ES-I3 (cell line): ENCODE measurements around the gene DCLK3.

Experiments used
- H3K36me3 ChIP-seq: 2 replicates; pipeline ENCODE4 v1.6.1; 2013; ENCODE audit warnings: mild to moderate bottlenecking, low read length, control low read depth, moderate library complexity; ENCODE audit not compliant: insufficient read depth
- H3K4me1 ChIP-seq: 2 replicates; pipeline ENCODE4 v1.6.1; 2013; ENCODE audit warnings: mild to moderate bottlenecking, control low read depth, low read length; ENCODE audit not compliant: insufficient read depth
- H3K9ac ChIP-seq: 2 replicates; pipeline ENCODE4 v1.6.1; 2013; ENCODE audit warnings: low read depth, mild to moderate bottlenecking, low read length, moderate library complexity
- H3K9me3 ChIP-seq: 2 replicates; pipeline ENCODE4 v1.6.1; 2013; ENCODE audit warnings: mild to moderate bottlenecking, low read length, moderate library complexity; ENCODE audit not compliant: control insufficient read depth, insufficient read depth

The DCLK3 gene

GRCh38 chr3:36750737-36751136 is 13.6 kb downstream of the DCLK3 start:
- no peaks in the 10 kb centered on the region; the same call in 1 of the 2 replicates for H3K9me3 ChIP-seq
- no peaks in the 10 kb centered on the region for H3K36me3 ChIP-seq
- no peaks in the 10 kb centered on the region; the same call in 1 of the 2 replicates for H3K4me1 ChIP-seq
- no peak overlapping the region for H3K9ac ChIP-seq

GRCh38 chr3:36744763-36745162 is 19.6 kb downstream of the DCLK3 start:
- no peaks in the 10 kb centered on the region for H3K36me3 ChIP-seq
- no peak overlapping the region for H3K9ac ChIP-seq
- no peaks in the 10 kb centered on the region; the same call in 1 of the 2 replicates for H3K9me3 ChIP-seq
- H3K4me1 ChIP-seq = no peaks in the 10 kb centered on the region

DNA sequence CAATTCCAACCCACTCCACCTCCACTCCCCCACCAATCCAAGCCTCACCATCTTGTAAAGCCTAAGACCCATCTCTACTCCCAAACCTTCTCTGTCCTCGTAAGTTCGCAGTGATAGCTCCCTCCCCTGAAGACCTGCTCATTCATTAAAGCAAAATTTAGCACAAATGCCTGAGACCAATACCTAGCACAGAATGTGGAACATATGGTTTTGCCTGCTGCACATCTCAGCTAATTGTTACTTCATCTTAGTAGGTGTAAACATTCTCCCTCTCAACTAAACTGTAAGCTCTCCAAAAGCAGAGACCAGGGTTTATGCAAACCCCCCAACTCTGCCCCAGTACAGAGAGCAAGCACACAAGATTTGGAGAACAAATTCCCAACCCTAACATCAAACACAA is 20.5 kb downstream of the DCLK3 start:
- H3K4me1 ChIP-seq = no peaks in the 10 kb centered on the region
- no peaks in the 10 kb centered on the region; the same call in 1 of the 2 replicates for H3K9me3 ChIP-seq
- H3K9ac ChIP-seq = no peak overlapping the region
- H3K36me3 ChIP-seq = no peaks in the 10 kb centered on the region

DNA sequence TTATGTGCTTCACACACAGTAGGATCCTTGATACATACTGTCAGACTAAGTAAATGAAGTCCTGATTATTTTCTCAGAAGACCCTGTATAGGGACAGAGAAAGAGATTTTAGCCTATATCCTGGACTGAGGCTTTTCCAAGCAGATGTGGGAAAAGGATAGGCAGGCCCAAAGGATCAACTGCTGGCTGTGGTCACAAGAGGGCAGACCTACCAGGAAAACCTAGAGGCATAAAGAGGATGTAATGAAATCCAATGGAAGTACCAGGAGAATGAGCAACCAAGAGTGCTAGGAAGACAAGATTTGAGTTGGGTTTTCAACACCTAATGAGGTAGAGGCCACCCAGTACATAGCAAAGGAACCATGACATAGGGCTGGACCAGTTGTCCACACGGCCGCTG is 23.1 kb downstream of the DCLK3 start:
- Histone ChIP-seq H3K9me3 (no peaks in the 10 kb centered on the region), H3K9ac (no peak overlapping the region), H3K4me1 (no peaks in the 10 kb centered on the region), H3K36me3 (no peaks in the 10 kb centered on the region)

GRCh38 chr3:36740787-36741186 is 23.6 kb downstream of the DCLK3 start:
- no peaks in the 10 kb centered on the region for H3K4me1 ChIP-seq
- H3K36me3 ChIP-seq = no peaks in the 10 kb centered on the region
- no peaks in the 10 kb centered on the region for H3K9me3 ChIP-seq
- H3K9ac ChIP-seq = no peak overlapping the region

GRCh38 chr3:36738702-36739101 is 25.7 kb downstream of the DCLK3 start:
- no peak overlapping the region for H3K9ac ChIP-seq
- no peaks in the 10 kb centered on the region for H3K9me3 ChIP-seq
- no peaks in the 10 kb centered on the region for H3K36me3 ChIP-seq
- H3K4me1 ChIP-seq = no peaks in the 10 kb centered on the region

- H3K9me3 ChIP-seq = no peaks in the 10 kb centered on the region
- H3K4me1 ChIP-seq = no peaks in the 10 kb centered on the region
- no peak overlapping the region for H3K9ac ChIP-seq
- no peaks in the 10 kb centered on the region for H3K36me3 ChIP-seq
Observed at GRCh38 chr3:36736301-36736700, 28.1 kb downstream of the DCLK3 start.

GRCh38 chr3:36734742-36735141 is 29.6 kb downstream of the DCLK3 start:
- Histone ChIP-seq H3K9ac (no peak overlapping the region), H3K9me3 (no peaks in the 10 kb centered on the region), H3K36me3 (no peaks in the 10 kb centered on the region), H3K4me1 (no peaks in the 10 kb centered on the region)

DNA sequence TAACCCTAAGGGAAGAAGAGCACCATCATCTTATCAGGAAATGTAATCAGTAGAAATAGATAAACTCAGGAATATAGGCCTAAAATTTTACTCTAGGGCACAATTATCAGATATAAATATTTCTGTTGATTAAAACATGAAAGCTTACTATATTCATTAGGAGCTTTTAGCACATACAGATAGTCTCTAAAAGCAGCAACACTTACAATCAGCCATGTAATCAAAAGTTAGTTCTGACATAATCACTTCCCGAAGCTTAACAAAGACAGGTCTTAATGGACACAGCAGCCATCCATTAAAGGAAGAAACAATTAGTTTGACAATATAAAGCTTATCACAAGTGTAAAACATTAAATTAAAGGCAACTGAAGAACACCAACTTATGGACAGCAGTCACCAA is 30.6 kb downstream of the DCLK3 start:
- H3K4me1 ChIP-seq = no peaks in the 10 kb centered on the region
- H3K36me3 ChIP-seq = no peaks in the 10 kb centered on the region
- no peaks in the 10 kb centered on the region for H3K9me3 ChIP-seq
- no peak overlapping the region for H3K9ac ChIP-seq

GRCh38 chr3:36733162-36733696 is 31.1 kb downstream of the DCLK3 start:
- no peaks in the 10 kb centered on the region for H3K4me1 ChIP-seq
- no peak overlapping the region for H3K9ac ChIP-seq

GRCh38 chr3:36730966-36731365 is 33.4 kb downstream of the DCLK3 start:
- H3K36me3 ChIP-seq = no peaks in the 10 kb centered on the region
- no peak overlapping the region for H3K9ac ChIP-seq
- H3K4me1 ChIP-seq = no peaks in the 10 kb centered on the region
- no peaks in the 10 kb centered on the region for H3K9me3 ChIP-seq

More at GRCh38 chr3:36733162-36733696, 31.1 kb downstream of the DCLK3 start:
- H3K36me3 ChIP-seq = no peaks in the 10 kb centered on the region
- no peaks in the 10 kb centered on the region for H3K9me3 ChIP-seq

GRCh38 chr3:36729204-36730056 is 34.9 kb downstream of the DCLK3 start:
- Histone ChIP-seq H3K9me3 (no peaks in the 10 kb centered on the region), H3K9ac (no peak overlapping the region), H3K36me3 (no peaks in the 10 kb centered on the region), H3K4me1 (no peaks in the 10 kb centered on the region)

- H3K9me3 ChIP-seq = no peaks in the 10 kb centered on the region
- no peaks in the 10 kb centered on the region for H3K36me3 ChIP-seq
- H3K4me1 ChIP-seq = no peaks in the 10 kb centered on the region
- no peak overlapping the region for H3K9ac ChIP-seq
Observed at GRCh38 chr3:36714343-36715086, 49.8 kb downstream of the DCLK3 start.

DNA sequence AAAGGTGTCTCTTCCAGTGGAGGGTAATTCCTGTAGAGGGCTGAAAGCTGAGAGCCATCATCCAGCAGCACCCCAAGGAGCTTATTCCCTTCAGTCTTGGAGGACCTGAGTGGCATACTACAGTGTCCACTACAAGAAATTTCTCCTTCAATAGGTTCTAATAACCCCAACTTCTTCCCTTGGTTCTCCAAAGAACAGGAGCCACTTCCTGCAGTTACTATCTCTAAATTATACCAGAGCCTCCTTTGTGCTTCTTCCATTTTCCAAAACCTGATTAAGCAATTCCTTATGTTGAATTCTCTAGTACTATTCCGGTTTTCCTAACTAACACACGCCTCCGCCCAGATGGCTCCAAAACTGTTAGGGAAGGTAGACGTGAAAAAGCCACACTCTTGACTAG is 50.4 kb downstream of the DCLK3 start:
- Histone ChIP-seq H3K4me1 (no peaks in the 10 kb centered on the region), H3K9me3 (no peaks in the 10 kb centered on the region), H3K9ac (no peak overlapping the region), H3K36me3 (no peaks in the 10 kb centered on the region)

GRCh38 chr3:36710606-36711005 is 53.7 kb downstream of the DCLK3 start:
- Histone ChIP-seq H3K36me3 (no peaks in the 10 kb centered on the region), H3K9me3 (no peaks in the 10 kb centered on the region), H3K9ac (no peak overlapping the region), H3K4me1 (no peaks in the 10 kb centered on the region)
